NCI-H526 (cell line): Measurements from ENCODE around the gene TNS3.

Source experiments
- DNase-seq, 2 experiments: peaks; one replicate each; lab custom pipeline; 2025; lab: John Stamatoyannopoulos, UW

The TNS3 gene

GRCh38 chr7:47329320-47329926 lies 252.5 kb downstream of the TNS3 start:
- DNase-seq: no peak

GRCh38 chr7:47328392-47329319 lies 253.3 kb downstream of the TNS3 start:
- no peak for DNase-seq

GRCh38 chr7:47327698-47328391 lies 254.1 kb downstream of the TNS3 start:
- peak; percentile 41 to 76 for DNase-seq

- DNase-seq: no peak
Observed at GRCh38 chr7:47327346-47327697, 254.6 kb downstream of the TNS3 start.

- DNase-seq: no peak
Observed at GRCh38 chr7:47326808-47327207, 255.1 kb downstream of the TNS3 start.

GRCh38 chr7:47326220-47326619 lies 255.7 kb downstream of the TNS3 start:
- DNase-seq: peak; percentile 35 to 38

- no peak for DNase-seq
Observed at GRCh38 chr7:47325337-47325736, 256.6 kb downstream of the TNS3 start.

GRCh38 chr7:47323904-47324303 lies 258.0 kb downstream of the TNS3 start:
- DNase-seq: no peak

- no peak for DNase-seq
Observed at GRCh38 chr7:47322731-47323130, 259.2 kb downstream of the TNS3 start.

GRCh38 chr7:47320296-47320695 lies 261.6 kb downstream of the TNS3 start:
- DNase-seq: no peak

- DNase-seq: no peak
Observed at GRCh38 chr7:47318395-47319182, 263.3 kb downstream of the TNS3 start.

- DNase-seq: no peak
Observed at GRCh38 chr7:47317487-47317886, 264.4 kb downstream of the TNS3 start.

GRCh38 chr7:47314728-47315607 lies 266.9 kb downstream of the TNS3 start:
- DNase-seq: no peak

GRCh38 chr7:47314248-47314647 lies 267.7 kb downstream of the TNS3 start:
- no peak for DNase-seq

- DNase-seq: no peak
Observed at GRCh38 chr7:47313564-47313963, 268.3 kb downstream of the TNS3 start.

GRCh38 chr7:47311891-47312290 lies 270.0 kb downstream of the TNS3 start:
- no peak for DNase-seq

- no peak for DNase-seq
Observed at GRCh38 chr7:47310020-47310419, 271.9 kb downstream of the TNS3 start.

- no peak for DNase-seq
Observed at GRCh38 chr7:47308808-47309207, 273.1 kb downstream of the TNS3 start.

- no peak for DNase-seq
Observed at GRCh38 chr7:47307311-47307710, 274.6 kb downstream of the TNS3 start.

- no peak for DNase-seq
Observed at GRCh38 chr7:47304727-47305719, 276.9 kb downstream of the TNS3 start.
